Caco-2 (cell line): ENCODE data around the gene NGEF. TPM values are rescaled to one million over a fixed set of nuclear protein-coding genes. Genes with fewer than 3 reads are reported as not detected.

Experiments
- BruUV-seq: library from RNA; stranded (reverse); fragments of 400-500 nt; replicated peaks from 2 replicates; lab custom pipeline; 2021; lab: Mats Ljungman, UMichigan
- CTCF ChIA-PET: fragments of 300-600 bp; sonication (Branson Sonifier 250); formaldehyde crosslinking; loops from one replicate; lab custom pipeline; 2022; ENCODE audit warnings: antibody characterized with exemption; lab: Charles Lee
- POLR2A ChIA-PET: fragments of 300-600 bp; sonication (Branson Sonifier 250); formaldehyde crosslinking; loops from one replicate; lab custom pipeline; 2022; ENCODE audit warnings: antibody characterized with exemption; lab: Charles Lee
- DNase-seq, 2 experiments: peaks; one replicate each; pipeline versions ENCODE4 v3.0.0 to v3.0.0-alpha.2; 2020 to 2022
- H3K27me3 ChIP-seq: replicated peaks from 2 replicates; pipeline ENCODE4 v1.6.0; 2011; ENCODE audit warnings: low read length; ENCODE audit not compliant: control insufficient read depth, insufficient read depth
- H3K36me3 ChIP-seq: 2 replicates; pipeline ENCODE4 v1.5.1; 2011; ENCODE audit warnings: low read length; ENCODE audit not compliant: control insufficient read depth, insufficient read depth
- H3K4me1 ChIP-seq: fragments of 250-450 bp; sonication (Bioruptor Pico); 2 replicates; pipeline ENCODE4 v1.5.1; 2020; ENCODE audit warnings: mild to moderate bottlenecking
- H3K4me3 ChIP-seq: 2 replicates; pipeline ENCODE4 v1.5.1; 2011; ENCODE audit warnings: low read depth, mild to moderate bottlenecking, control low read depth, low read length
- H3K9me3 ChIP-seq: fragments of 250-450 bp; sonication (Bioruptor Pico); 2 replicates; pipeline ENCODE4 v1.5.1; 2020; ENCODE audit warnings: mild to moderate bottlenecking, moderate library complexity
- H3K27ac Mint-ChIP-seq: one replicate; pipeline ENCODE4 v1.8.0; 2022; ENCODE audit warnings: mixed read lengths; ENCODE audit not compliant: unreplicated experiment
- H3K27me3 Mint-ChIP-seq: one replicate; pipeline ENCODE4 v1.8.0; 2022; ENCODE audit warnings: mixed read lengths; ENCODE audit not compliant: insufficient read depth, unreplicated experiment
- H3K36me3 Mint-ChIP-seq: one replicate; pipeline ENCODE4 v1.8.0; 2022; ENCODE audit warnings: mild to moderate bottlenecking, mixed read lengths; ENCODE audit not compliant: insufficient read depth, unreplicated experiment
- H3K4me1 Mint-ChIP-seq: one replicate; pipeline ENCODE4 v1.8.0; 2022; ENCODE audit warnings: low read depth, mixed read lengths; ENCODE audit not compliant: unreplicated experiment
- H3K4me3 Mint-ChIP-seq: one replicate; pipeline ENCODE4 v1.8.0; 2022; ENCODE audit warnings: mild to moderate bottlenecking, moderate library complexity, mixed read lengths; ENCODE audit not compliant: unreplicated experiment
- H3K9me3 Mint-ChIP-seq: one replicate; pipeline ENCODE4 v1.8.0; 2022; ENCODE audit warnings: mixed read lengths; ENCODE audit not compliant: unreplicated experiment
- CTCF ChIP-seq, 2 experiments: fragments of 200-600 bp in 1 of 2; IDR thresholded peaks; 1 replicate in 1 of 2; 2 replicates in 1 of 2; pipeline versions ENCODE4 v1.5.1 to v1.8.0; 2011 to 2022; ENCODE audit warnings: antibody characterized with exemption in 1 of 2, control low read depth in 1 of 2, inconsistent platforms in 1 of 2, low read depth in 1 of 2, low read length in 1 of 2, mild to moderate bottlenecking in 1 of 2, moderate library complexity in 1 of 2; ENCODE audit not compliant: insufficient read depth in 1 of 2, severe bottlenecking in 1 of 2, unreplicated experiment in 1 of 2
- intact Hi-C: fragments of 100-400 bp; cut with micrococcal nuclease; formaldehyde crosslinking; loops from one replicate; pipeline ENCODE4 v1.10.0; 2022; ENCODE audit not compliant: unreplicated experiment
- total RNA-seq: library from RNA; stranded (reverse); gene quantifications from 2 replicates; pipeline ENCODE4 v1.2.3, GENCODE V29; 2022

Gene NGEF
- total RNA-seq, 1 experiment from 2014 or later = 0.77 TPM

DNA sequence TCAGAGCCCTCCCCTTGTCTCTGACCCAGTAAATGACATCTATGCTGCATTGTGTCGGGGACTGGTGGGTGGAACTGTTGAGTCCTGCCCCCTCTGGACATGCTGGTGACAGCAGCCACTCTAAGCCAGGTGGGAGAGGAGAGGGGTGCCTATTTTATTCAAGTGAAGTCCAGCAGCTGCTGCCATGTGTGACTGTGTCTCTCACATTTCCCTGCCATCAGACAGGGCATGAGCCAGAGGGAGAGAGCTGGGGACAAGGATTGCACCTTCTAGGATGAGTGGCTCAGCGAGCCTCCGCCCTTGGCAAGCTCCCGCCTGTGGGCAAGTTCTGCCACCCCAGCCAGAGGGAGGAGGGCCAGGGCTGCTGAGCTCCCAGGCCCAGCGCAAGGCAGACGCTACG, 13.7 kb downstream of the NGEF start:
- H3K4me3 ChIP-seq = no peak overlapping the region
- ChIA-PET CTCF (no interaction called here), POLR2A (no interaction called here)
- no TSS peak for BruUV-seq
- H3K9me3 ChIP-seq = no peaks in the 10 kb centered on the region
- H3K36me3 ChIP-seq = no peaks in the 10 kb centered on the region
- H3K9me3 Mint-ChIP-seq = no peaks in the 10 kb centered on the region
- no peak for DNase-seq
- no peaks in the 10 kb centered on the region for H3K36me3 Mint-ChIP-seq
- no peaks in the 10 kb centered on the region for H3K4me1 ChIP-seq
- intact Hi-C loops = no loop called here
- no peak overlapping the region for H3K27ac Mint-ChIP-seq
- no peaks in the 10 kb centered on the region for H3K27me3 ChIP-seq
- peaks cover 10% of the 10 kb centered on the region for H3K27me3 Mint-ChIP-seq
- peak in 1 of 2 experiments; percentile 10 for TF ChIP-seq CTCF (IDR thresholded peaks at IDR 0.05; ENCODE audit: insufficient read depth in 1 of 2, low read depth in 1 of 2, low read length in 1 of 2, severe bottlenecking in 1 of 2, unreplicated experiment in 1 of 2)
- no peak overlapping the region for H3K4me3 Mint-ChIP-seq
- no peaks in the 10 kb centered on the region for H3K4me1 Mint-ChIP-seq

- no peaks in the 10 kb centered on the region for H3K9me3 ChIP-seq
- H3K27me3 Mint-ChIP-seq = peaks cover 7% of the 10 kb centered on the region
- H3K4me1 Mint-ChIP-seq = no peaks in the 10 kb centered on the region
- H3K27ac Mint-ChIP-seq = no peak overlapping the region
- CTCF ChIA-PET = no interaction called here
- intact Hi-C loops = no loop called here
- no peaks in the 10 kb centered on the region for H3K4me1 ChIP-seq
- no peaks in the 10 kb centered on the region for H3K27me3 ChIP-seq
- DNase-seq = no peak
- POLR2A ChIA-PET = no interaction called here
- H3K4me3 Mint-ChIP-seq = no peak overlapping the region
- no TSS peak for BruUV-seq
- H3K36me3 ChIP-seq = no peaks in the 10 kb centered on the region
- H3K36me3 Mint-ChIP-seq = no peaks in the 10 kb centered on the region
- no peaks in the 10 kb centered on the region for H3K9me3 Mint-ChIP-seq
- TF ChIP-seq CTCF (IDR thresholded peaks at IDR 0.05; ENCODE audit: insufficient read depth in 1 of 2, low read depth in 1 of 2, low read length in 1 of 2, severe bottlenecking in 1 of 2, unreplicated experiment in 1 of 2) = no peak
- no peak overlapping the region for H3K4me3 ChIP-seq
These were observed 14.4 kb downstream of the NGEF start for GRCh38 chr2:232998666-232998985.

DNA sequence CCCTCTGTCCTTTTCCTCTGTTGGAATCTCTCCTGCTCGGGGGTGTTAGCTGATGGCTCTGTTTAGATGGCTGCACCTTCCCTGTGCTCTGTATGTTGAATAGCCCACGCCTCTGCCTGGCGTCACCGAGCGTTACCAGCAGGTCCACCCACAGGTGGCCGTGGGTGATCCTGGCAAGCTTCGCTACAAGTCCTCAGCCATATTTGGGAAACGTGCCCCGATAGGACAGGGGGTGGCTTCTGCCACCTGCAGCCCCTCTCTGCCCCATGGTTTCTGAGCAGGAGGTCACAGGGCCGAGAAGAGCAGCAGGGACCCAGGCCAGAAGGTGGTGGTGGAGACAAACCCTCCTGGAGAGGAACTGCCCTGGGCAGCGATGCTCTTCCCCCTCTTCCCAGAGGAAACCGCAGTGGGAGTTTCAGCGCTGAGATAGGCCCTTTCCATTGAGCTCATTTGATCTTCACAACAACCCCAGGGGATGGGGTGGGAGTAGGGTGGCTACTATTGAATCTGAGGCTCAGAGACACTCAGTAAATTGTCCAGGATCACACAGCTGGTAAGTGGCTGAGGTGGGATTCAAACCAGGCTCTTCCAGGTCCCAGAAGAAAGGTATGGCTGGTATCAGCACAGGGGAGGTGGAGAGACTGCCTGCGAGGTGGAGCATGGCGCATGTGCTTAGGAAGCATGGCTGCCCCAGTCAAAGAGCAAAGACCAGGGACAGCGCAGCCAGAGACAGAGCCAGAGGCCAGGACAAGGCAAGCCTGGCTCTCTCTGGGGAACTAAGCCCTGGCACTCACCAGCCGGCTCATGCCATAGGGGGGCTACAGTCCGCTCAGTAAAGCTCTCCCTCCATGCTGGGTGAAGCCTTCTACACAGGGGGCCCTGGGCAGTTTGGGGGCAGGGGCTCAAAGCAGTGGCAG, 15.0 kb downstream of the NGEF start:
- DNase-seq = no peak
- Histone ChIP-seq H3K4me1 (no peaks in the 10 kb centered on the region), H3K27me3 (no peaks in the 10 kb centered on the region), H3K36me3 (no peaks in the 10 kb centered on the region), H3K4me3 (no peak overlapping the region), H3K9me3 (no peaks in the 10 kb centered on the region)
- no peaks in the 10 kb centered on the region for H3K36me3 Mint-ChIP-seq
- BruUV-seq = no TSS peak
- POLR2A ChIA-PET = no interaction called here
- H3K4me3 Mint-ChIP-seq = no peak overlapping the region
- H3K27me3 Mint-ChIP-seq = peaks cover 4% of the 10 kb centered on the region
- no peak for TF ChIP-seq CTCF (IDR thresholded peaks at IDR 0.05; ENCODE audit: insufficient read depth in 1 of 2, low read depth in 1 of 2, low read length in 1 of 2, severe bottlenecking in 1 of 2, unreplicated experiment in 1 of 2)
- CTCF ChIA-PET = interaction anchor here (0.6 kb wide), 1 partner anchor 373 kb away, joined by 3 read pairs; no protein-coding TSS in a partner anchor
- H3K27ac Mint-ChIP-seq = no peak overlapping the region
- intact Hi-C loops = no loop called here
- no peaks in the 10 kb centered on the region for H3K9me3 Mint-ChIP-seq
- no peaks in the 10 kb centered on the region for H3K4me1 Mint-ChIP-seq
